Measurements from ENCODE around the gene MAST4.

DNA sequence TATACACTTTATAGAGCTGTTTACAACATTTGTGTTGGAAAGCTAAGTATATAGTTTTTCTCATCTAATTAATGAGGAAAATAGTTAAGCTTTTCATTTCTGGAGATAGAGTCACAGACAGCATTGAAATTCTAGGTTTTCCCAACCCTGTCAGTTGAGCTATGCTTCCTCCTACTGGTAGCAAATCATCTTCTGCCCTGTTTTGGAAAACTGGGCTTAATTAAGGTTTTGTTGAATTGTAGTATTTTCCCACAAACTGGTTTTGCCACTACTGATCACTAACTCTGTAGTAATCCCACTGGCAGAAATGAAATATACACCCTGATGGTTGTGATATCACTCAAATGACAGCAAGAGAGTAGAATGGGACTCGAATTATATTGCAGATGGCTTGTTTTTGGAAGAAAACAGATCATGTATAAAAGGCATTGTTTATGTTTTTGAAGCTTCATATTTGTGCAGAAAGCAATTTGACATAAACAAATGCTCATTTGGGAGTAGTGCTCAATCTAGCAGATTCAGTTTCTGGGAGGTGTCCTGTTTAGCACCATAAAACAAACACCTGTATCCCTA lies 553.8 kb downstream of the MAST4 start:
- TF ChIP-seq POLR2AphosphoS5 (IDR thresholded peaks at IDR 0.05; ENCODE audit: low read depth, low read length) (no peak), POLR2A (IDR thresholded peaks at IDR 0.05; ENCODE audit: low read depth, low read length) (no peak), SPI1 (IDR thresholded peaks at IDR 0.05; ENCODE audit: low read depth, low read length) (no peak), POU2F2 (IDR thresholded peaks at IDR 0.05; ENCODE audit: low read depth, low read length) (no peak), PAX5 (IDR thresholded peaks at IDR 0.05; ENCODE audit: insufficient read depth, low read length, severe bottlenecking) (no peak), TAF1 (IDR thresholded peaks at IDR 0.05; ENCODE audit: low read depth, low read length) (no peak)

Measured in GM12891 (cell line).